GM18907 (cell line): ENCODE results near the gene HLA-B.

Source experiments
- ATAC-seq: cut with Tn5 transposase; IDR thresholded peaks from one replicate; pipeline ENCODE4 v1.9.1; 2021; ENCODE audit warnings: mild to moderate bottlenecking, moderate library complexity; ENCODE audit not compliant: unreplicated experiment

Gene HLA-B

GRCh38 chr6:31353384-31353945, 3.5 kb downstream of the HLA-B start:
- ATAC-seq = no peak

GRCh38 chr6:31352683-31353383, 4.1 kb downstream of the HLA-B start:
- no peak for ATAC-seq

DNA sequence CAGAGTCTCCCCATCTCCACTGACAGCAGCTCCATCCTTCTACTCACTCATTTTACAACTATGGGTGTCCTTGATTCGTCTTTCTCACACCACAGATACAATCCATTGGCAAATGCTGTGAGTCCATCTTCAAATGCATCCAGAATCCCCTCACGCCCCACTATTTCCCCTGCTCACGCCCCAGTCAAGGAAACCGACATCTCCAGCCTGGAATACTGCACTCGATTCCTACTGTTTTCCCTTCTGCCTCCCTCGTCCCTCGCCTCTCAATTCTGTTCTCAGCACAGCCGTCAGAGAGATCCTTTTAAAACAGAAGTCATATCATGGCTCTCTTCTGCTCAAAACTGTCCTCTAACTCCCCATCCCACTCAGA, 4.7 kb downstream of the HLA-B start:
- no peak for ATAC-seq

DNA sequence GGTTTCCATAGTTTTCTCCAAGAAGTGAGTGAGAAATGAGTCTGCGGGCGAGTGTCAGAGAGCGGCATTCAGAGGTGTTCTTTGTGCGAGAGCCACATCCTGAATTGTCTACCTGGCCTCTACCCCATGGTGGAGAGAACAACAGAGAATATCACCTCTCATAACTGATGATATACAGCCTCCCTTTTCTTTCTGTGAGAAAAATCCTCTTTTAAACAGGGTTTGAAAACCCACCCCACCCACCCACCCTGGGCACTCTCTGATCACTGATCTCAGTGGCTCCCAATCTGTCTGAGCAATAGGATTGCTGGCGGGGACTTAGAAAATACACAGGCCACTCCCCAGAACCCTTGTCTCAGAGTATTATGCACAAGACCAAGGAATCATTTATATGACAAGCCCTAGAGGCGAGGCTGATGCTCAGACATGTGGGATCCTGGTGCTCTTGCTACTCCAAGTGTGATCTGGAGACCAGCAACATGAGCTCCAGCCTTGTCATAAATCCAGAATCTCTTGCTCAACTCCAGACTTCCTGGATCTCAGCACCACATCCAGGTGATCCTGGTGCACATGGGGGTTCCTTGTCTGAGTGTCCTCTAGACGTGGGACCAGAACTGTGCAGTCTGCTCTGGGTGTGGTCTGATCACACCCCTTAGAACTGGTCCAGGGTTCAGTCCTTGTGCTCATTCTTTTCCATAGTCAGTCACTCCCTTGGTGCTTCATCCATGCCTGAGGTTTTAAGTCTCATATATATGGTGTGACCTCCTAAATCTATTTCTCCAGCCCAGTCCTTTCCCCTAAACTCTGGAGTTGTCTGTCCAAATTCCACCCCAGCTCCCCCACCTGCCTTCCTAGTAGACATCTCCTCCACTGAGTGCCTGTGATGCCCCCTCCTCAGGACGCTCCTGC, 5.3 kb downstream of the HLA-B start:
- ATAC-seq = no peak

DNA sequence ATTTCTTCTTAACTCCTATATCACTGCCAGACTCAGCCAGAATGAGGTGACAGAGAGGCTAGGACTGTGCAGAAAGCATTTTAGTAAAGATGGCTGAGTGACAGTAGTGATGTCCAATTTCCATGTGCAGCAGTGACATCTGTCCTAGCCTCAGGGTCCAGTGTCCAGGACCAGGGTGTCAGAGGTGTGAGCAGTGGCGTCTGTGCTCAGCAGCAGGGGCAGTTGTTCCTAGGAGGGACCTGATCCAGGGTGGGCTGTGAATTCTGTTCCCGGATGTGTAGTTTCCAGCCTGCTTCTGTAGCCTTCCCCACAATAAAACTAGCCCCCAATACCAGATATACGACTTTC, 6.0 kb downstream of the HLA-B start:
- ATAC-seq = no peak

- no peak for ATAC-seq
These were observed 6.6 kb downstream of the HLA-B start for GRCh38 chr6:31350196-31351032.

- ATAC-seq = no peak
These were observed 7.7 kb downstream of the HLA-B start for GRCh38 chr6:31349301-31349700.

GRCh38 chr6:31345026-31345730, 11.8 kb downstream of the HLA-B start:
- no peak for ATAC-seq

- ATAC-seq = no peak
These were observed 16.8 kb downstream of the HLA-B start for GRCh38 chr6:31340228-31340627.

DNA sequence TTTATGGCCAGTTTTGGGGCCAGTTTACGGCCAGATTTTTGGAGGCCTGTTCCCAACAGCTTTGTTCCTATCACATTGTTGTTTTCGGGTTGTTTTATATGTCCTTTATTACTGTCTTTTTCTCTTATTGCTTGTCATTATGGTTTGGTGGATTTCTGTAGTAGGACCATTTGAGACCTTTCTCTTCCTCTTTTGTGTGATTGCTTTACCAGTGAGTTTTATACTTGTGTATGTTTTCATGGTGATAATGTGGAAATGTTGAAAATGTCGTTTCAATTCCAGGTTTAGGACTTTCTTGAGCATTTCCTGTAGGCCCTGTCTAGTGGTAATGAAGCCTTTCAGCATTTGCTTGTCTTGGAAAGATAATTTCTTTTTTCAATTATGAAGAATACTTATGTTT, 17.8 kb downstream of the HLA-B start:
- ATAC-seq = no peak

DNA sequence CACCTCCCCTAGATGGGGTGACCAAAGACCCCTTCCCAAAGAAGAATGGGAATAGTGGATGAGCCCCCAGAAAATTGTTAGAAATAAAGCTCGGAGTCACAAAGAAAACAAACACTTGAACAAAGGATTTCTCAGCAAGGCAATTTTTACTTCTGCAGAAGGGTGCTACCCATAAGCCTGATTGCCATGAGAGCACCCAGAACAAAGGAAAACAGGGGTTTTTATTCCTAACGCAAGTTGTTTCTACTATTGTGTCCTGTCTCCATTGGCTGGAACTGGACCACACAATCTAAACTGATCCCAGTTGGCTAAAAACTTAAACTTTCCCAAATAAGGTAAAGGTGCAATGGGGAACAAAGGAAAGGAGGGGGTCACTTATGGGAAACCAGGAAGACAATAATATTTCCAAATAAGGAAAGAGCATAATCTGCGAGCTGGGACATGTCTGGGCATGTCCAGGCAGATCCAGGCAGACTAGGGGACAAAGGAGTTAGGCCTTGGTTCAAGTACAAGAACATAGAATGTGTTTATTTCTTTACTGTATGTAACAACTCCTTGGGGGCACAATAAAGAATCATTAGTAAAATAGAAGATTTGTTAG, 20.0 kb downstream of the HLA-B start:
- no peak for ATAC-seq

DNA sequence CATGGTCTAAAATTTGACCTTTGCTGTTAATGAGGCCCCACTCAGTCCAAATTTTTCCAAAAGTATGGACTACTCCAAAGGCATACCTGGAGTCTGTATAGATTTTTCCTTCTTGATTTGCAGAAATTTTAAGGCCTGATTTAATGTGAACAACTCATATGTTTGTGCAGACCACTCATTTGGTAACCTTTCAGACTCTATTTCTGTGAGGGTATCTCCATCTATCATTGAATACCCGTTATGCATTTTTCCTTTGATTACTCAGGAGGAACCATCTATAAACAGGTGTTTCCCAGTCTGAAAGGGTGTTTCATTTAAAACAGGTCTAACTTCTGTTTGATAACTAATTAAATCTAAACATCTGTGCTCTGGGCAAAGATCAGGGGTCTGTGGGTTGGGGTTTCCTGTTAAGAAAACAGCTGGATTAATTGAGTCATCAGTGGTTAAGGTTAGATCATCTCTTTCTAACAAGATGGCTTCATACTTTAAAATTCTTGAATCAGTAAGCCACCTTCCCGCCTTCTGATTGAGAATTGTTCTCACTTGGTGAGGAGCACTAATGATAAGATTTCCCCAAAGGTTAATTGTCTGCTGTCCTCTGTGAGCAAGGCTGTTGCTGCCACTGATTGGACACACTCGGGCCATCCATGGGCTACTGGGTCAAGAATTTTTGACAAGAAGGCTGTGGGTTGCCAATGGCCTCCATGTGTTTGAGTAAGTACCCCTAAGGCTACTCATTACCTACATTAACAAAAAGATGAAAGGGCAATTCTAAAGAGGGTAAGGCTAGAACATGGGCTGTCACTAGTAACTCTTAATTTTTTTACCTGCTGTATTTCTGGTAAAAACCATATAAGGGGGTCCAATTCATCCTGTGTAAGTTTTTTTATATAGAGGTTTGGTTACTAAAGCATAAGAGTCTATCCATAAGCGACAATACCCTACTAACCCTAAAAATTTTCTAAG, 24.1 kb downstream of the HLA-B start:
- no peak for ATAC-seq

DNA sequence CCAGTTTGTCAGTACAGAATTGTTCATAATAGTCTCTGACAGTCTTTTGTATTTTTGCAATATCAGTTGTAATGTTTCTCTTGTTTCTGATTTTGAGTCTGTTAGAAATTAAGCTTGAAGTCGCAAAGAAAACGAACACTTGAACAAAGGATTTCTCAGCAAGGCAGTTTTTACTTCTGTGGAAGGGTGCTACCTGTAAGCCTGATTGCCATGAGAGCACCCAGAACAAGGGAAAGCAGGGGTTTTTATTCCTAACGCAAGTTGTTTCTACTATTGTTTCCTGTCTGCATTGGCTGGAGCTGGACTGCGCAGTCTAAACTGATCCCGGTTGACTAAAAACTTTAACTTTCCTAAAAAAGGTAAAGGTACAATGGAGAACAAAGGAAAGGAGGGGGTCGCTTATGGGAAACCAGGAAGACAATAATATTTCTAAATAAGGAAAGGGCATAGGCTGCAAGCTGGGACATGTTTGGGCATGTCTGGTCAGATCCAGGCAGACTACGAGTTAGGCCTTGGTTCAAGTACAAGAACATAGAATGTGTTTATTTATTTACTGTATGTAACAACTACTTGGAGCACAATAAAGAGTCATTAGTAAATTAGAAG, 28.5 kb downstream of the HLA-B start:
- ATAC-seq = no peak

GRCh38 chr6:31321820-31322219, 35.2 kb downstream of the HLA-B start:
- ATAC-seq = no peak

DNA sequence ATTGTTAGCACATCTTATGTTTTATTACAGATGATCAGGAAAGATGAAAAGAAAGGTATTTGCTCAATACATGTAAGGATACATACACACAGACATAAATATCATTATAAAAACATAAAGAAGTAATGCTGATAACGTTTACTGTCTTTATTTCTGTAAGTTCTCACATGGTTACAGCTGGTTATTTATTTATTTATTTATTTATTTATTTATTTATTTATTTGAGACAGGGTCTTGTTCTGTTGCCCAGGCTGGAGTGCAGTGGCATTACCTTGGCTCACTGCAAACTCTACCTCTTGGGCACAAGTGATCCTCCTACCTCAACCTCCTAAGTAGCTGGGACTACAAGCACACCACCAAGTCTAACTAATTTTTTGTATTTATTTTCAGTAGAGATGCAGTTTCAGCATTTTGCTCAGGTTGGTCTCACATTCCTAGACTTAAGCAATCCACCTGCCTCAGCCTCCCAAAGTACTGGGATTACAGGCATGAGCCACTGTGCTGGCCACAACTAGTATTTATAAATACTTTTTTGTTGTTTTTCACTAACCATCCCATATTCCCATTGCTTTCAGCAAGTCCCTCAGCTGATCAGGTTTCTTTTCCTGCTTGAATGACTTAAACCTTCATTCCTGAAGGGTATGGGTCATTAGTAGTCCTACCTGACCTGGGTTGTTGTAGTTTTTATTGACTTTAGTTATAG, 35.8 kb downstream of the HLA-B start:
- ATAC-seq = no peak

- no peak for ATAC-seq
These were observed 39.9 kb downstream of the HLA-B start for GRCh38 chr6:31317036-31317435.

DNA sequence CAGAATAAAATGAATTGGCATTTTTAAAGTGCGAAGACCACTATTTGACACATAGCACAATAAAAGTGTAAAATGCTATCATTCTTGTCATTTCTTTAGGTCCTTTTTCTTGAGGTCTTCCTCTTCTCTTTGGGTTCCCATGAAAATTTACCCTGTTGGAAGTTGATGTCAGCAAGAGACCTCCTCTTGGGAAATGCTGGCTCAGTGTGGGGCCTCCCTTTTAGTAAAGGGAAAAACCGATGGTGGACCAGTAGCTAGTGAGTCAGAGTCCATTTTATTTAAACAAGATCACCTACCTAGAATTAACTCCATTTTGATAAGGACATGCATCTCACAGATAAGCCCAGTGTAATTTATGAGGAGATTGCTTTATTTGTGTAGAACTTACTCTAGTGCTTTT, 47.3 kb downstream of the HLA-B start:
- no peak for ATAC-seq

DNA sequence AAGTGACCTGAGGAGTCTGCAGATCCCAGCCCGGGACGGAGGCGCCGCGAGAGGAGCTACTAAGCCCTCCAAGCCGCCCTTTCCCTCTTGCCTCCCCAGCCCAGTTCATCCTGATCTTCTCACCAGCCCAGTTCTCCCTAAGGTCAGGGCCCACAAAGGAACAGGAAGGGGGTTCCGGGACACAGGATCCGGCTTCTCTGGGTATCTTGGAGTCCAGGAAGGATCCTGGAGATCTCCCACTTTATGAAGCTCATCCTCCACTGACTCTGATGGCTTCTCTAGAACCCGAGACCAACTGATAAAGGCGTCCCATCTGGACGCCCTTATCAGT, 48.2 kb downstream of the HLA-B start:
- ATAC-seq = no peak
